Measurements from ENCODE around the gene SWT1.

Gene SWT1

DNA sequence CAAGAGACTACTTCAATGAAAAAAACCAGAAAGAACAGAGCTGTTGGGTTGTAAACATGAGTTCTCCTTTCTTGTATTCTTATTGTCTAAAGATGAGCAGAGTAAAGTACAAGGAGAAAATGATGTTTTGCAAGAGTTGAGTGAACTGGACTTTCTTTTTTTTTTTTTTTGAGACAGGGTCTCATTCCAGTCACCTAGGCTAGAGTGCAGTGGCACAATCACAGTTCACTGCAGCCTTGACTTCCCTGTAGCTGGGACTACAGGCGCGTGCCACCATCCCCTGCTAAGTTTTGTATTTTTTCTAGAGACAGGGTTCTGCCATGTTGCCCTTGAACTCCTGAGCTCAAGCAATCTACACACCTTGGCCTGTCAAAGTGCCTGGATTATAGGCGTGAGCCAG lies 167.2 kb downstream of the SWT1 start:
- DNase-seq, result no peak

DNA sequence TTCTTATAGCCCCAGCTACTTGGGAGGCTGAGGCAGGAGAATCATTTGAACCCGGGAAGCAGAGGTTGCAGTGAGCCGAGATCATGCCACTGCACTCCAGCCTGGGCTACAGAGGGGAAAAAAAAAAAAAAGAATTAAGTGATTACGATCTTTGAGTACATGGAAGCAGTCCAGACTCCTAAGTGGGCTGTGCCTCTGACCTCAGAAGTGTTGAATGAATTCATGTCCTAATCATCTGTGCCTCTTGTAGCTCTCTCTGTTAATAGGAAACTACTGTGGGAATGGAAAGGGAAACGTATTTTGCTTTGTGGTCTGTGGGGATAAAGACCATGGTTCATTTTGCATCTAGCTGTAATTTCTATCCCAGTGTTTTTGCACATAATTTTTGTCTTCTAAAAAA lies 168.4 kb downstream of the SWT1 start:
- no peak for DNase-seq

DNA sequence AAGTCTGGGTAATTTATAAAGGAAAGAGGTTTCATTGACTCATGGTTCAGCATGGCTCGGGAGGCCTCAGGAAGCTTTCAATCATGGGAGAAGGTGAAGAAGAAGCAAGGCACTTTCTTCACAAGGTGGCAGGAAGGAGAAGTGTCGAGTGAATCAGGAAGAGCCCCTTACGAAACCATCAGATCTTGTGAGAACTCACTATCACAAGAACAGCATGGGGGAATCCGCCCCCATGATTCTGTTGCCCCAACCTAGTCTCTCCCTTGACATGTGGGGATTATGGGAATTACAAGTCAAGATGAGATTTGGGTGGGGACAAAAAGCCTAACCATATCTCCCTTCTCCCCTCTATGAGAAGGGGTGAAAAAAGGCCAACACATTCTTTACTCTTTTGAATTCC lies 171.3 kb downstream of the SWT1 start:
- no peak for DNase-seq

DNA sequence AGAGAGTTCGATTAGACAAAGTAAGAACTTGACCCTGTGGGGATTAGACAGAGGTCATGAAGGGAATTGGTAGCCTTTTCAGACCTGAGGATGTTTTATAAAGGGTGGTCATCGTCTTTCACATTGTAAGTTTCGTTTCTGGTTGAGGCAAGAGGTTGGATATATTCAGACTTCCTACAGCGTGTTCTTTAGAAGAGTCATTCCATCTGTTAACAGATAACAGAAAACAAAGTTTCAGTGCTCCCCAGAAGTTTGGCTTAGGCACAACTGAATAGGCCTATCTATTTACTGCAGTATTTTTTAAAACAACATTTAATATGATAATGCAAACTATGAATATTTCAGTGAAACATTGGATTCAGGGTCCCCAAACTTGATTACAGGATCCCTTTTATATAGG lies 177.2 kb downstream of the SWT1 start:
- DNase-seq, result no peak

DNA sequence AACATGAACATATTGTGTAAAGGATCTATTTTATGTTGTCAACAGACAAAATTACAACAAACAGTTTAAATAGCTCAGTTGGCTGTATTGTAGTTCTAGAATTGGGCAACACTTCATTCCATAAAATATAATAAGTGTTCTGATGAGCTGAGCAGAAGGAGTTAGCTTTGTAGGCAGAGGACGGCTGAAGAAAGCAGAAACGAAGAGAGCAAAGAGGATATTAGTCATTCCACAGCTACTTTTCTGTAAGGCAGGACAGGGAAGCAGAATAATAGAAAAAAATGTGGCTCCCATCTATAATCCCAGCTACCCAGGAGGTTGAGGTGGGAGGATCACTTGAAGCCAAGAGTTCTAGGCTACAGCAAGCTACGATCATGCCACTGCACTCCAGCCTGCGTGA lies 180.3 kb downstream of the SWT1 start:
- DNase-seq, result no peak

DNA sequence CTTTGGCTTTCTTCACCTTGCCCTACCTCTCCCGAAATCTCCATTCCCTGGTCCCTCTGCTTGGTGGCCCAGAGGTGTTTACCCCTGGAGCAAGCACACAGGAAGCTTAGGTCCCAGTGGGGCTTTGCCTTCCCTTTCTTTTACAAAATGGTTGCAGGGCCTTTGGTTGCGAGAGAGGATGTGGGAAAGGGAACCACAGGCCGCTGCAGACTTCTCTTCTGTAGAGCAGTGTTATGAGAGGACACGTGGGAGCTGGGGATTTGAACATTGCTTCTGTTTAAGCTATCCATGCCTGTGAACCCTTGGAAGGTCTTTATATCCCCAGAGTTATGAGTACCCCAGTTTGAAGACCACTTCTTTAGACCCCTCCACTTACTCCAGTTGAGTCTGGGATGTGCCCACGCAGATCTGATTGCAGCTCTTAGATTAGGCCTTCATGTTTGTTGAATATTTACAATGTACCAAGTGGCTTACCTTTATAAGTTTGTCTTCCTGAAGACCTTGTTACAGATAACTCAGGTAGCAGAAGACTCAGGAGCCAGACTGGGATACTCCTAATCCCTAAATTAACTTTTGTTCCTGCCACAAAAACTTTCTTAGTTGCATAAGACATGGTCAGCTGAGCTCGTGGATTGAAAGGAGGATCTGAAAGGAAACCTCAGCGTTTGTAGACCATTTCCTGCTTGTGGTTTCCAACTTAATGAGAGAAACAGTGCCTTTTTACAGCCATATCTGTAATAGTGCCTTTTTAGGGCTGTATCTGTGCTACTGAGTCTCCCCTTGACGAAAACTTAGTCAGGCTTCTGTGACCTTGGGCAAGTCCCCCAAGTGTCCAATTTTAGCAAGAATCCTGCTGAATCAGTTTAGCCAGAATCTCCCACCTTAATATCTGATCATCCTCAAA lies 182.0 kb downstream of the SWT1 start:
- no peak for DNase-seq

DNA sequence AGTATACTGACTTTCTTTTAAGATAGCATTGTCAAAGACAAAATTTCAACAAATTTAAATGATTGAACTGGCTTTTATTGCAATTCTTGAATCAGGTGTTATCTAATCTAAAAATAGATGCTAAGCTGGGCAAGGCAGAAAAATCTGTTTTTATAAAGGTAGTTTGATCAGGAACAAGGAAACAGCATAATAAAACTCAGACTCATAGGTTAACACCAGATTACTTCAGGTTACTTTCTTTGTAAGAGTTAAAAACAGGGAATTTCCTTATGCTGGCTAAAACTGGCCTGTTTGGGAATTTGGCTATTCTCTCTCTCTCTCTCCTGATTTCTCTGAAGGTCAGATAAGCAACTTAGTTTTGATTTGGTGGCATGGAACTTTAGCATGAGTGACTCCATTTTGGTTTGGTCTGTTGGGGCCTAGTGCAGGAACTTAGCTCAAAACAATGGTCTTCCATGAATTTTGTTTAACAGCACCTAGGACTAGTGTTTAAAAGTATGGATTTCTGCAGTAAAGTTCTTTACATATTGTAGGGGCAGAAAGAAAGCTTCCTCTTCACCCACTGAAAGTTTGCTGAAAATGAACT lies 184.3 kb downstream of the SWT1 start:
- no peak for DNase-seq
